Lower leg skin (tissue), 3 donors: Measurements from ENCODE around the gene CDC42SE2.

Experiments
- POLR2A ChIP-seq, 2 donors: fragments of 450-650 bp; IDR thresholded peaks; one replicate each; pipeline ENCODE4 v1.6.1; 2016 to 2017; ENCODE audit warnings: antibody characterized with exemption in 2 of 2, mild to moderate bottlenecking in 1 of 2, moderate library complexity in 1 of 2
- TF ChIP-seq, protein P1 (sequence below), 3 donors: fragments of 450-650 bp; IDR thresholded peaks; one replicate each; pipeline ENCODE4 v1.5.1; 2016; ENCODE audit warnings: antibody characterized with exemption in 3 of 3, mild to moderate bottlenecking in 3 of 3, moderate library complexity in 2 of 3

DNA sequence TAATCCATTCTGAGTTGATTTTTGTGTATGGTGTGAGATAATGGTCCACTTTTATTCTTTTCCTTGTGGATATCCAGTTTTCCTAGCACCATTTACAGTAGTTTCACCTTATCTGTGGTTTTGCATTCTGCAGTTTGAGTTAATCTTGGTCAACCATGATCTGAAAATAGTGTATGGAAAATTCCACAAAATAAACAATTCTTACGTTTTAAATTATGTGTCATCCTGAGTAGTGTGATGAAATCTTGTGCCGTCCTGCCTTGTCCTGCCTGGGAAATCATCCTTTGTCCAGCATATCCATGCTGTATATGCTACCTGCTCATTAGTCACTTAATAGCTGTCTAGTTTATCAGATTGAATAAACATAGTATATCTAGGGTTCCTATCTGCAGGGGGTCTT lies 42.1 kb downstream of the CDC42SE2 start:
- TF ChIP-seq, protein P1, sequence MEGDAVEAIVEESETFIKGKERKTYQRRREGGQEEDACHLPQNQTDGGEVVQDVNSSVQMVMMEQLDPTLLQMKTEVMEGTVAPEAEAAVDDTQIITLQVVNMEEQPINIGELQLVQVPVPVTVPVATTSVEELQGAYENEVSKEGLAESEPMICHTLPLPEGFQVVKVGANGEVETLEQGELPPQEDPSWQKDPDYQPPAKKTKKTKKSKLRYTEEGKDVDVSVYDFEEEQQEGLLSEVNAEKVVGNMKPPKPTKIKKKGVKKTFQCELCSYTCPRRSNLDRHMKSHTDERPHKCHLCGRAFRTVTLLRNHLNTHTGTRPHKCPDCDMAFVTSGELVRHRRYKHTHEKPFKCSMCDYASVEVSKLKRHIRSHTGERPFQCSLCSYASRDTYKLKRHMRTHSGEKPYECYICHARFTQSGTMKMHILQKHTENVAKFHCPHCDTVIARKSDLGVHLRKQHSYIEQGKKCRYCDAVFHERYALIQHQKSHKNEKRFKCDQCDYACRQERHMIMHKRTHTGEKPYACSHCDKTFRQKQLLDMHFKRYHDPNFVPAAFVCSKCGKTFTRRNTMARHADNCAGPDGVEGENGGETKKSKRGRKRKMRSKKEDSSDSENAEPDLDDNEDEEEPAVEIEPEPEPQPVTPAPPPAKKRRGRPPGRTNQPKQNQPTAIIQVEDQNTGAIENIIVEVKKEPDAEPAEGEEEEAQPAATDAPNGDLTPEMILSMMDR (IDR thresholded peaks at IDR 0.05) = no peak
- no peak for TF ChIP-seq POLR2A (IDR thresholded peaks at IDR 0.05)
